ENCODE data around the gene ST3GAL6.

Gene ST3GAL6

DNA sequence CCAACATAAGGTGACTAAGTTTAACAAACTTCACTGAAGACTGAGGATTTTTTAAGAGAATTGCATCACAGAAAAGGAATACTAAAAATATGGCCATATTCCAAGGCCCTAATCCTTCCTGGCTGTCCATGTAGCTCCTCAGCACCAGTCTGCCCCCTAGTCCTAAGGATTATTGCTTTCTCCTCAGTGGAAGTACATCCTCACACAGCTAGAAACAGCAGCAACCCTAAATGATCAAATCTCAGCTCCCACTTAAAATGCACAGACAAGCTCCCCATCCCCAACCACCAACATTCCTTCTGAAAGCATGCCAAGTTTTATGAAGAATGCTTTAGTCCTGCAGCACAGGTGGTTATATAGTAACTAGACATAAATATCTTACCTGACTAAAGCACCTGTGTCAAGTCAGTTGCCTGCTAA is 14.7 kb downstream of the ST3GAL6 start:
- peak; percentile 86 for DNase-seq

DNA sequence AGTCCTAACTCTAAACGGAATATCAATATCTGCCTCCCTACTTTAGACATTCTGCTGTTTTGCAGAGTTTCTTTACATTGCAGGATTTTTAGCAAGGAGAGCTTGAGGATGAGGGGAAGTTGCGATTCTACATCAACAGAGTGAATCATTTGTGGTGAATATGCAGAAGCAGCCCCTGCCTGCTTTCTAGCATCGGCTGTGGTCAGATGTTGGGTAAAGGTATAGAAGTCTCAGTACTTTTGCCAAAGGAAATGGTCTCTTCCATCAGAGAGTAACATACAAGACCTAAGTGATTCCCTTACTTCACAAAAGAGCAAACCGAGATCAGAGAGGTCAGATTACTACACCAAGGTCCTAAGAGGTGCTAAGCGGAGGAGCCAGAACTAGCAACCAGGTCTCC is 15.2 kb downstream of the ST3GAL6 start:
- DNase-seq: peak; percentile 74

DNA sequence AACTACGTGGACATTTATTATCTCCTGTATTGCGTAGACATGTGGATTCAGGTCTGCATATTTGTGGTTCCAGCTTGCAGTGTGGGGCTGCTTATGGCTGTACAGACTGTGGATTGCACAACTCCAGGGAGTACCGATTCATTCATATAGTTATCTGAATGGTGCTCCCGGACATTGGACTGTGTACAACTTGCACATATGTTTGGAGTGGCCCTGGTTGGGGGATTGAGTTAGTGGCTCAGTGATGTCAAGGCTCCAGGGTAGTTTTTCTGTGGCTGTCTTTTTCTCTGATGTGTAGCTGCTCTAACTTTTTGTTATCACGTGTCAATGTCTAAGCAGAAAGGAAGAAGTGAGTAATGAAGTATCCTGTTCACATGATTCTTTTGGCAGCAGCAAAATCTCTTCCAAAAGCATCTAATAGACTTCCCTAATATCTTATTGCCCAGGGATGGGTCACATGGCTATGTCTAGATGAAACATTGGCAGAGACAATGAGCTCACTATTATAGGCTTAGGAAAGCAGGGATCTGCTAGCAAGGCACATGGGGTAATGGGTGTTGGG is 15.8 kb downstream of the ST3GAL6 start:
- DNase-seq: peak; percentile 99

DNA sequence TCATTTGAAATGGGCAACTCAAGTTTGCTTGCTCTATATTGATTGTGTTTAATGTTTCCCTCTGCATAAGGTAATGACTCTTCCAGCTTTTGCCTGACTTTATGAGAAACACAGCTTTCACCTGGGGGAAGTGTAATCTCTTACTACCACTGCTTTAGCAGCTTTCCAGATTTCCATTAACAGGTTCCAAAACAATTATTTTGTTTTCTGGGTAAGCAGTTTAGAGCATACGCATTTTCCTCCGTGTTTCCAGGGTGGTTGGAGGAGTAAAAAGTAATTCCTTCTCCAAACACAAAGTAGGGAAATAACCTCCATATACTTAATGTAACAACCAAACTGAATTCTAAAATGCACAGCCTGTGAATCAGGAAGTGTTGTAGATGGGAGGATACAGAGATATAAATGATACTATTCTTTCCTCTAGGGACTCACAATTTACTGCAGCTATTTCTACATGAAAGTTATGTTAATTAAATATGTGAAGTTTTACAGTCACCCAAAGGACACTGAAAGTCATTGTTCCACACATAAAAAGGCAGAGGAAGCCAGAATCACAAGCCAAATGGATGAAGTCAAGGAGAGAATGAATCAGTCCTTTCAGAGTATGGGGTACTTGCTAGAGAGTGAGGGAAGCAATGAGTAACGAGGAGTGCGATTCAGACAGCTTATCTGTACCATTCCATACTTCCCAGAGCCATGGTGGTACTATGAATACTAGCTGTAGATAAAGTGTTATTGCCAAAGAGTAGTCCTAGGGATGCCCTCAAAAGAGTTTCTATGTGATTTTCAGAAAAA is 16.6 kb downstream of the ST3GAL6 start:
- peak; percentile 51 for DNase-seq

DNA sequence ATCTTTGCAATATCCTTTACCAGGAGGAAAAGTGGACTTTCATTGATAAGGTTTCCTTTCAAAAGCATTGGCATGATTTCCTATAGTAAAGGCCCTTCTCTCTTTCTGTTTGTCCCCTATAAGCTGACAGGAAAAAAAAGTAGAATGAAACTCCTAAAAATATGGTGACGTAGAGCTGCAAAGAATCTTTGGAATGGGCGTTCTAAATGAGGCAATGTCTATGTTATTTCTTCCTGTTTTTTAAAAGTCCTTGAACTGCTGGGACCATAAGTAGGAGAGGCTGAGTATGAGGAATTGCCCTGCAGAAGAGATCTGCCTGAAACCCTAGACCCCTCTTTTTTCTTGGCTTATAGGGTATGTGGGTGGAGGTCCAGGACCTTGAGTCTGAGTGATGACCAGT is 17.2 kb downstream of the ST3GAL6 start:
- DNase-seq: peak; percentile 40

DNA sequence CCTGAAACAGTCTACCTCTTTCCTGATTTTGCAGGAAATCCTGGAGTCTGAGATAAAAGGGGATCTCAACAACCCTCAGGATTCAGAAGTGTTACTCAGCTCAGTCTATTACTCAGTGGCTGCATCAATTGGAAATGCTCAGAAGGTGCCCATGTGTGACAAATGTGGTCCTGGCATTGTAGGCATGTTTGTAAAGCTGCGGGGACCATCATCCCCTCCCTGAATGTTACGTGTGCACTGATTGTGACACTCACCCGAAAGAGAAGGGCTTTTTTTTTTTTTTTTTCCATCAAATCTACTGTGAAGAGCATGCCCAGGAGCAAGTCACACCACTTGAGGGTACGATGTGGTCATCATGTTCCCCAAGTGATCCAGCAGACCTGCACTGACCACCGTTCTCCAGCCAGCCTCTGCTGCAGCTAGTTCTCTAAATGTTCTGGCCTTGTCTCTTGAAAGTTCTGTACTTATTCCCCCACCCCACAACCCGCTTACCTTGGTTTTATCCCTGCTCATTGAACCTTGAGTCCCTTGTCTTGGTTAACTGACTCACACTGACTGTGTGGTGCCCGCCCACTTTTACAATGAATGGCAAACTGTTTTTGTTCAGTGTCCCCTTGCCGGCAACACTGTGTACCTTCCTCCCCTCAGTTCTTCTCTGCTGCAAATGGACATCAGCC is 19.8 kb downstream of the ST3GAL6 start:
- DNase-seq: no peak

DNA sequence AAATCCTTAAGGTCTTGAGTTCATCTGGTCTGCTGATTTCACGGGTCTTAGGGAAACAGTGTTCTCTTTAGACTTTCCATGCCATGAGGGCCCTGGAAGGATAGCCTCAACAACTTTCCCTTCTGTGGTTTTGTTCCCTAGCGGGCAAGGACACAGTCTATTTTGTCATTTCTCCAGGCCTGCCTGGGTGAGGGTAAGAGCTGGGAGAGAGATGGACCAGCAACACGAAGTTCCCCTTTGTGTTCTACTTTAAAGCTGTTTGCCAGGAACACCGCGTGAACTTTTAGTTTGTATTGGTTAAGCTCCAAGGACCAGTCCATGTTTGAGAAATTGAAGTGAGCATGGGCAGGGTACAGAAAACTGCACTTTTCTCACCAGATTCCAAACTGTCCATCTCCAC is 20.9 kb downstream of the ST3GAL6 start:
- no peak for DNase-seq

DNA sequence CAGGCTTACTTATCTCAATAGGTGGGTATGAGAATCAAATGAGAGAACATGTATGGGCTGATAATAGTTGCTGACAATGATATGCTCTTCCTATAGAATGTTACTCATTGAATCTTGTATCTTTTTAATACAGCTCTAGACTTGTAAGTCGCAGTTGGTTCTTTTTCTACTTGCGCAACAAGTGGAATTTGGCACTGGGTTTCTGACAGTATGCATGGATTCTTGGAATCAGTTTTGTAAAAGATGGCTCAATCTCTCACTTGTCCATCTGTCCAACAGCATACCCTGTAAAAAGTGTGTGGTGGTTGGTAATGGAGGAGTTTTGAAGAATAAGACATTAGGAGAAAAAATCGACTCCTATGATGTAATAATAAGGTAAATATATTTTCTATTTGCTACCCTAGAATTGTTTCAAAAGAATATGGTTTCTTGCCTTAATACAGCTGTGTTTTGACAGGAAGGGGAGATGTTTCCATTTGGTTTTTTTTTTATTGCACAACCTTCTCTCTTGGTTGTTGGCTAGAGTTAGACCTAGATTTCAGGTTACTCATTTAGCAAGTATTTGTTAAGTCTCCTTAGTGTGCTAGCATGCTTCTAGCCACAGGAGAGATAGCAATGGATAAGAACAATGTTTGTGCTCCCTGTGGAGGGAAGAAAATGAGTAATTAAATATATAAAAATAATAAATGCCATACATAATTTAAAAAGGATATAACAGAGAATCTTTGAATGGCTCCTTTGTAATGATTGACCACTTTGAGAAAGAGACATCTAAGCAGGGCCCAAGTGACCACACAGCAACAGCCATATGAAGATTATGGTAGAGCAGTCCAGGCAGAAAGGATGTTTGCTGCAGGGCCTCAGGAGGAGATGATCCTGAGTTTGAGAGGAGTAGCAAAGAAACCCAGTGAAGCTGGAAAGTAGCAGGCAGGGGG is 21.8 kb downstream of the ST3GAL6 start:
- peak; percentile 94 for DNase-seq

DNA sequence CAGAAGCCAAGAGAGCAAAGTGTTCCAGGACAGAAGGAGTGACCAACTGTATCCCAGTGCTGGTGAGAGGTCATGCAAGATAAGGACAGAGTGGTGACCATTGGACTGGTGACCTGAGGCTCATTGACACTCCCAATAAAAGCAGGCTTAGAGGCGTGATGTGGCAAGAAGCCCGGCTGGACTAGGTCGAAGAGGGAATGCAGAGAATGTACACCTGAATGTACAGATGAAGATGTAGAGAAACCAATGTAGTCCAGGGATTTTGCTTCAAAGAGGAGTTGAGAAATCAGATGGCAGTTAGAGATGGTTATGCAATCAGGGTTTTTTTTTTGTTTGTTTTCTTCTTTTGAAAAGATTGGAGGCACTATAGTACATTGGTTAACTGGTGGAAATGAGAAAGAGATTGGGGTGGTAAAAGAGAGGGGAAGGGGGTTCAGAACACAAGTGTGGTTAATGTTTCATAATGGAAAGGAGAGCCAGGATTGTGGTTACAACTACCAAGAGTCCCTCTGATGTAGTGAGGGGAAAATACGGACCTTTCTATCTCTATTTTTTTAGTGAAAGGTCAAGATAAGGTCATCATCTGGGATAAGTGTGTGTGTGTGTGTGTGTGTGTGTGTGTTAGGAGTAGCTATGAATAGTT is 23.3 kb downstream of the ST3GAL6 start:
- DNase-seq: peak; percentile 9

DNA sequence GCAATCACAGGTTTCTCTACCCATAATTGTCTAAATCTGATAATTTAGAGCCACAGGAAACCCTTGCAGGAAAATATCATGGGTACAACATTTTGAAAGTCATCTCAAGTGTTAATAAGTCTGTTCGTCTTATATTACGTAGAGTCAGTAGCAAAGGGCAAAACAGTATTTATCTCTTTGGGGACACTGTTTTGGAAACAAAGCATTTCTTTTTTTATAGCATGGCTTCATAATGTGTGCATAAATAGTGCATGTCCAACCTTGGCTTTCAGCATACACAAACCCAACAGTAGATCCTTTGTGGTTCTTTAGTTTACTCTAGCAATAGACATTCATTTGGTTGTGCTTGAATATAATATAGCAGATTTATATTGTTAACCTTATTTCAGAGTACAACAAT is 24.0 kb downstream of the ST3GAL6 start:
- DNase-seq: no peak

DNA sequence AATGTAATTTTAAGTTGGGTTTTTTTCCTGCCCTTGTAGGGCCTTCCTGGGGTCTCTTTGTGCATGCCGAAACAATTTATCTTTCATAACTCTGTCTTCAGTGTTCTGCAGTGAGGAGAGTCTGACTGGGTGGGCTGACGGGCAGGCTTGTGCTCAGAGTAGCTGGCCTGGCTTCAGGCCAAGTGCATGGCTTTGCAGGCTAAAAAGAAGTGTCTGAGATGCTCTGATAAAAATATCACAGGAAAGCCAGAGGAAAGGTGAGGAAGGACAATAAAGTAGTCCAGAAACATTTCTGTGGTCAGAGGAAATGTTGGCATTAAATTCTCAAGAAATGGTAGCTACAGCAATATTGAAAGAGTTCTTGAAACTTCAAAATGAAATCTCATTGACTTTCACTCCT is 25.5 kb downstream of the ST3GAL6 start:
- peak; percentile 58 for DNase-seq

DNA sequence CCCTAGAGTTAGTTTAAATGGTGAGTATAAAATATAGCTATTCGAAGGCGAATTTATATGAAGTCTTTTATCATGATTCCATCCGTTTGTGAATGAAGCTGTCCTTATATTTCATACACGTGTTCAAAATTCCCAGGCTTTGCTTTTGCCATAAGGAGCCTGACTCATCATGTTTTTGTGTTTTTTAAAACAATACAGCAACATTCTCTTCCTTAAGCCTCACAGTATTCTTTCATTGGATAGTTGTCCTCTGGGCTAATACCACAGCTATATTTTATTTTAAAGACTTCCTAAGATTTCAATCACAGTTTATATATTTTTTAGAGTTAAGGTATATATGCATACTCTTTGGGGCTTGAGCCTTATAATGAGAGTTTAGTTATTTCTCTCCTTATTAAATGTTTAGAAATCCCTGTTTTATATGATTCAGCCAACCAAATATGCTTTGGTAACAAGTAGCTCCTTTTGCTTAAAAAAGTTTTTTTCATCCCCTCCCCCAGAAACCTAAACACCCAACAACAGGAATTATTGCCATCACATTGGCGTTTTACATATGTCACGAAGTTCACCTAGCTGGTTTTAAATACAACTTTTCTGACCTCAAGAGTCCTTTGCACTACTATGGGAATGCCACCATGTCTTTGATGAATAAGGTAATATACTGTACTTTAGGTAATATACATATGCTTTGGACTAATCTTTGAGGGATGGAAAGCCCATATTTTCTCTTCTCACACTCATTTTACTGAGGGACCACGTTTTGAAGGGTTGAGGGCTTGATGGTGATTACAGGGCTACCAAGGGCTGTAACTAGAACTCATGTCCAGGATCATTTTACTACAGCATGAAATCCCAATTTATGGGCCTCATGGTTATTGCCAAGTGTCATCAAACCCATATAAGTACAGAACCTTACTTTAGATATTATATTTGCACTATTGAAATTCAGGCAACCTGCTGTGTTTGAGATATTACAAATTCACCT is 28.5 kb downstream of the ST3GAL6 start:
- DNase-seq: no peak

DNA sequence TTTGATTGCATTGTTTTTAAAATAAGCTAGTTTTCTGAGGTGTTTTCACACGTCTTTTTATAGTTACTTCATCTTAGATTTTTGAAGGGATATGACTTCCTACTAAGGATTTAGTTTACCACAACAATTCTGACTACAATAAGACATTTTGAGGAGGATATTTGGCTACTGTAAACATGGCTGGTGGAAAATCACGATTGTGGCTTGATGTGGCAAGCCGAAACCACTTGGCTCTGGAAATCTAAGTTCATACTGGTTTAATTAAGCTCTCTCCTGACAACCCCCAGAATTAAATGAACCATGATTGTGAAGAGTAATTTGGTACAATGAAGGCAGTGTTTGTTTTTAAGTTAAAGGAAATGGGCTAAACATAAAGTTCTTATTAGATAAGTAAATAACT is 30.8 kb downstream of the ST3GAL6 start:
- peak; percentile 26 for DNase-seq

DNA sequence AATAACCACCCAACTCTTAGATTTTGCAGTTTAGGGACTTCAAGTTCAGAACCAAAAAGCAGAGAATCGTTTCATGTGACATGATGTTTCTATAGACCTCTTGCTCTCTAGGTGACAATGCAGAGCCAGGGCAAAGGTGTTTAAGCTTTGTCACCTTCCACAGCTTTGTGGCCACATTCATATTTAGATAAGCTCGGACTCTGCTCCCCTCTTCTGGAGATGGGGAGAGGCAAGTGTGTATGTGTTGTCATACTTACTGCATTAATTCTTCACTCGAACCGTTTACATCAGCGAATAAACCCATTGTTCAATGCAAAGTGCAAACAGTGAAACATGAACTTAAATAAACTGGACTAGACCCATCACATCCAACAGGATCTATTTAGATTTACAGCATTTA is 33.2 kb downstream of the ST3GAL6 start:
- no peak for DNase-seq

DNA sequence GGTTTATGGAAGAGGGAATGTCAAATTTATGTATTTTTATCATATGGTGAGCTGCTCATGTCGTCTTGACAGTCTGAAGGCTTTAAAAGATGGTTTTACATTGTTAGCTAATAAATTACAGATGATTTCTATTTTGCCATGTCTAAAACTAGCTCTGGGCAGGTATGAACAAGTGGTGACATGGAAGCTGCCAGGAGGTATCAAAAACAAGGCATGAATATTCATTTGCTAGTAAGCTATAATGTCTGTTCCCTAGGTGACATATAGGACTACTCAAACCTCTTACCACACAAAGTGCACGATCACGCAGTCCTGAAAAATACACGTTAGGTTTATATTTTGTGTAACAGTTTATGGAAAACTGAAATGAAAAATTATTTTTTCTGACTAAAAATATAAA is 34.8 kb downstream of the ST3GAL6 start:
- DNase-seq: no peak

DNA sequence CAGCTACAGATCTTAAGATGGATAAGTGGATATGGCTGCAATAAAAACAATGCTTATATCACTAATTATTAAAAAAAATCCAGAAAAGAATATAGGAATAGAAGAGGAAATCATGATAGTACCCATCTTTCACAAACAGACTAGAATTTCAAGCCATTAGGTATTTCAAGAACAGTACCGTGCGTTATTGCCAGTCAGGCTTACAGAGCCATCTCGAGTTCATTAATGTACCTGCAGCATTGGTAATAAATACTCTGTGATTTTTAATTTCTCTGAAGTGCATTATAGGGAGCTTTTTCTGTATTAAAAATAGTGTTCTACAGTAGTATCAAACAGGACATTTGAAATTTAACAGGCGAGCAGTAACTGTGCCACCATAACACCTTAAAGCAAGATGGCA is 35.7 kb downstream of the ST3GAL6 start:
- DNase-seq: no peak

DNA sequence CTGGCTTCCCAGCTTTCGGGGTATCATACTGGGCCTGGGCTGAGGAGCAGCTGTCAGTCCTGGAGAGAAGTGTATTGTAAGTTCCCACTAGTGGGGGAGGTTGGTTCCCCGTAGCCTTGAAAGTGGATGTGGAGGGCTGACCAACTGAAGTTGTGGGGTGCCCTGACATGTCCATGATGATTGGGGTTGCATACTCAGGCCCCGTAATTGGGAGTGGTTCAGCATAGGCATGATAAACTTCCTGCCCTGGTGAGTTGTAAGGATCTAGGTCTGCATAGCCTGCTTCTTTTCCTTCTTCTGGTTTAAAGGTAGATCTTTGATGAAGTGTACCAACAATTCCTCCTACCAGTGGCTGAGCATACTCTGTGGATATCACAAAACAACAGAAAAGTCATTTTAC is 36.3 kb downstream of the ST3GAL6 start:
- no peak for DNase-seq

DNA sequence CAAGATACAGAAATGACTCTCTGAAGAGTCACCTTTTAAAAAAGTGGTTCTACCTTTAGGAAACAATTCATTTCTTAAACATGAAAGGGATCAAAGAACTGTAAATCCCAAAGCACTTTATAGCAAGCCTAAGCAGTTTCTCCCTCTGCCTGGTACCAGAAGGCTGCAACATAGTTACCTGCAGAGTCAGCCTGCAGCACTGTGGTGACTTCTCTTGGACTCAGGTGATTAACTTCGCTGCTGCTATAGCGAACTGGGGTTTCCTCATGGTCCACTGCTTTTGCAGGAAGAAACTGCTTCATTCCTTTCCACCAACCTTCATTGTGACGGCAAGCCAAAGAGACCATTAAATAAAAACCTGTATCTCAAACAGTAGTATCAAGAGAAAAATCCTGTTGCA is 37.3 kb downstream of the ST3GAL6 start:
- no peak for DNase-seq

DNA sequence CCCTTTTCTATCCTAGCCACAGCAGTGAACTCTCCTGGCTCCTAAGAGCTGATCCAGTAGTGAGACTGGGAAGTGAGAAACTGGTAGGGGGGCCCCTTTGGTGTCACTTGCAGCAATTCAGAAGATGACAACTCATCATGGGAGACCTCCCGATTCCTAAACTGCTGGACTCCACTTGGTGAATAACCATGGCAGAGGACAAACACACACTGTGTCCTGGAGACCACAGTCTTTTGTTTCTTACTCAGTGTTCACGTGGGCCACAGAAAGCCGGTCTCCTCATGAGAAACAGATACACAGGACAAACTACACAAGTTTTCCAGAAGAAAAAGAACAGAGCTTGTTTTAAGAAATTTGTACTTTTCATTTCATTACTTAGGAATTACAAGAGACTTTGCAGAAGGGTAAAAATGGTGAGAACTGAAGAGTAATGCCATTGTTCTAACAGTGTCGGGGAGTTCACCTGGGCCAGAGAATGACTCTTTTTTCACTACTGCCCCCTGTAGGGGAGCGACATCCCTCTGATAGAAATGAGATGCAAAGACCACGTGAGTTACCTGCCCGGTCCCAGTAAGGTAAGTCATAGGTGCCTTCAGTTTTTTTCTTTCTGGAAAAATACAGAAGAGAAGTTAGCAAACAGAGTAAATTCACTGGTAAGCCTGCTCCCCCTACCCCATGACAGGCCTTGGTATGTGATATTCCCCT is 38.1 kb downstream of the ST3GAL6 start:
- DNase-seq: no peak

DNA sequence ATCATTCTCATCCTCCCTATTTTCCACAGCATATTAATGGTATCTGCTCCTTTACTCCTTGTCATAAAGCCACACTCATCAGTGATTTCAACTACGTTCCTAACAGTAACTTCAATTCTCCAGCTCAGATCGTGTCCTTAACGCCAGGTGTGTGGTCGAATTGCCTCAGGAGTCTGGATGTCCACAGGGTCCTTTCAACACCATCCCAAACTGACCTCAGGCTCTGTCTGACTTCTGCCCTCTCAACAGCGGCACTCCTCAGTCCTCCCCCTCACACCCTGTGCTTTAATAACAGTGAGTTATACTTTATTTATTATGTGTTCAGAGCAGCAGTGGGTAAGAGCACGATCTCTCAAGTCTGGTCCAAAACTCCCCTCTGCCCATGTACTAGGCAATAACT is 42.4 kb downstream of the ST3GAL6 start:
- no peak for DNase-seq

DNA sequence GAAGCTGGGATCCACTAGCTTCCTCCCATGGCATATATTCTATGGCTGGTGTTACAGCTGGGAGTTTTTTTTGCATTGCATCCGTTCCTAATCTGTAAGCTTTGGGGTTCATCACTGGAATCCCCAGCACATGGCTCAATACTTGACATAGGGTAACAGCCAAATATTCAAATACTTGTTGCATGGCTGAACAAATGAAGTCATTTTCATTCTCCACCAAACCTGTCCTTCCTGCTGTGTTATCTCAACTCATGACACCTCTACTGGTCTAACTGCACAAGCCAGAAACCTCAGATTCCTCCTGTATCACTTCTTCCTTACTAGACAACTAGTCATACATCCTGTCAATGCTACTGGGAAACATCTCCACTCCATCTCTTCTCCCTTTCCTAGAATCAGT is 43.4 kb downstream of the ST3GAL6 start:
- DNase-seq: no peak
